NCI-H774 (cell line): ENCODE data around the gene ARVCF.

ENCODE experiments used
- DNase-seq: peaks from one replicate; lab custom pipeline; 2025; lab: John Stamatoyannopoulos, UW

Gene ARVCF

DNA sequence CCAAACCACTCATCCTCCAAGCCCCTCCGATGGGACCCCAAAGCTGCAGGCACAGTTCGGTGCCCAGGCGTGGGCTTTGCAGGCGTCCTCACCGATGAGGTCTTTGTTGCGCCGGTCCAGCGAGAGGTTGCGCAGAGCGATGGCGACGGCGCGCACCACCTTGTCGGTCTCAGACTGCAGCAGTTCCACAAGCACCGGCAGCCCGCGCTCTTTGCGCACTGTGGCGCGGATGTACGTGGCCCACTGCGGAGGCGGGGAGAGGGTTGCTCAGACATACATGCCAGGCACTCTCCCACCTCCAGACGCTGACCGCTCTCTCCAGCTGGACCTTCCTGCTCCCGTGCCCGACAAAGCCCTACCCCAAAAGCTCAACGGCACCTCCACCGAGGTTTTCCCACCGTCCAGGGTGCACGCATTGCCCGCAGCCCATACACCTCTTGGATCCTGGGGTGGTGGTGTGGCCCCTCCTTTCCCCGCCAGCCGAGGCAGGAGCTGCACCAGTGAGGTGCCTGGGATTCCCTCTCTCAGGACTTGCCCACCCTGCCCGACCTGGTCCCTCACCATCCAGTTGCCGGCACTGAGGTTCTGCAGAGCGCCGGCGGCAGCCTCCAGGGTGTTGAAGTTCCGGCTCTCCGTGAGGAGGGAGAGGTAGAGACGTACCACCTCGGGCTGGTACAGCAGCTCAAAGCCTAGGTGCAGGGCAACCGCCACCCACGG lies 42.9 kb downstream of the ARVCF start:
- no peak for DNase-seq

DNA sequence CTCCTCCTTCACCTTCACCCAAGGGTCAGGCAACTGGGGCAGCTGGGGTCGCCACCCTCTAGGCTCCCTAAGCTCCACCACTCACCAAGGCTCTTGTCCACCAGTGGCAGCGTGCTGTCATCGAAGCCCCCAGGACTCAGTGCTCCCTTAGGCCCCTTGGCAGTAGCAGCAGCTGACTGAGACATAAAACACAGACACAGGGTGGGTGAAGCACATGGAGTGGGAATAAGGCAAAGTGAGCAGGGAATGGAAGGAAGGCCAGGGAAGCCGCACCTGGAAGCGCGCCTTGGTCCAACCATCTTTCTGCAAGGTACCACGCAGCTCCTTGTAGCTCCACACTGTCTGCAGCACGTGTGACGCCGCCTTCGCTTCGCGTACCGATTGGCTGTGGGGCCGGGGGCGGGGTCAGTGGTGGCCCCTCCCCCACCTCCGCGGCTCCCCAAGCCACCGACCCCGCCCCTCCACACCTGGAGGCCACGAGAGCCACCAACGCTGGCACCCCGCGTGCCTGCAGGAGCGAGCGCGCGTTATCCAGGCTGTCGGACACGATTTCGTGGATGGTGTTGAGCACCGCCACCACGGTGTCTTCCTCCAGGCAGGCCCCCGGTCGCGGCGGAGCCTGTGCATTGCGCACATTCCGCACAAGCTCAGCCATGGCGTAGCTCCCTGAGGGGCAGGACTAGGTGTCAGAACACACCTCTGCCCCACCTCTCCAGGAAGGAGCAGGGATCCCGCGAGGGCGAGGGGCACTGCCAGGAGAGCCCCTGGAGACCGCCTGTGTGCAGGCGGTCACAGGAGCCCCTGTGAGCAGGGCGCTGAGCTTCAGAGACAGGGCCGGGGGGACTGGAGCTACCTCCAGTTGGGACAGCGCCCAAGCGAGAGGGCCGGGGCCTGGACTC lies 43.7 kb downstream of the ARVCF start:
- no peak for DNase-seq

- no peak for DNase-seq
These were observed 44.4 kb downstream of the ARVCF start for GRCh38 chr22:19972251-19972650.

GRCh38 chr22:19971276-19972124 lies 45.1 kb downstream of the ARVCF start:
- no peak for DNase-seq

DNA sequence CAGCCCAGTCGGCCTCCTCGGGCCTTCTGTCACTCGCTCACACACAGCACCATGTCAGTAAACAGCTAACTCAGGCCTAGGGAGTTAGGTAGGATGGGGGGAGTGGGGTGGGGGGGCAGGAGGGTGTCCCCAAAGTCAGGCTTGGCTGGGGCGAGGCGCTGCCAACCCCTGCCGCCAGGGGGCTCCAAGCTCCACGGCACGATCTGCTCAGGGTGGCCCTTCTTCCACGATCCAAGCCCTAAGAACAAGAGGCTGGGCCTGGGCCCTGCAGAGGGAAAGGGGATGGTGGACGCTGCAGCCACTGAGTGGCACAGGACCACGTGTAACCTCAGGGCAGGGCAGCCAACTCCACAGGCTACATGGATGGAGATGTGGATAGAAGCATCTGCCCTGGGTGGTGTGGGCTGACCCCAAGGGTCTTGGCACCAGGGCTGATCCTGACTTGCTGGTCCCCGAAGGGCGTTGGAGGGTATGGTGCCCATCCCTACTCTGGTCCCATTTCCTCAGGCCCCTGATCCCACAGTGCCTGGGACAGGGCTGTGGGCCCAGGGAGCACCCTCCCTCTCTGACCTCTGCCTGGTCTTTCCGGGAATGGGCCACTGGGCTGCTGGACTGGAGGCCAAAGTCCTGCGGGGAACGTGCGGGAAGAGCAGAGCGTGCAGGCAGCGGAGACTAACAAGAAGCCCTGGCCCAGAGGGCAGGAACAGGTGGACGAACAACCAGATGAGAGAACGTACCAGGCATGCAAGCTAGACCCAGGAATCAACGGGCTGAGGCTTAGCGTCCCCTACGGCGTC lies 45.9 kb downstream of the ARVCF start:
- no peak for DNase-seq

GRCh38 chr22:19970031-19970478 lies 46.6 kb downstream of the ARVCF start:
- DNase-seq = no peak

- no peak for DNase-seq
These were observed 47.3 kb downstream of the ARVCF start for GRCh38 chr22:19969141-19969928.

GRCh38 chr22:19968450-19968891 lies 48.2 kb downstream of the ARVCF start:
- DNase-seq = no peak

DNA sequence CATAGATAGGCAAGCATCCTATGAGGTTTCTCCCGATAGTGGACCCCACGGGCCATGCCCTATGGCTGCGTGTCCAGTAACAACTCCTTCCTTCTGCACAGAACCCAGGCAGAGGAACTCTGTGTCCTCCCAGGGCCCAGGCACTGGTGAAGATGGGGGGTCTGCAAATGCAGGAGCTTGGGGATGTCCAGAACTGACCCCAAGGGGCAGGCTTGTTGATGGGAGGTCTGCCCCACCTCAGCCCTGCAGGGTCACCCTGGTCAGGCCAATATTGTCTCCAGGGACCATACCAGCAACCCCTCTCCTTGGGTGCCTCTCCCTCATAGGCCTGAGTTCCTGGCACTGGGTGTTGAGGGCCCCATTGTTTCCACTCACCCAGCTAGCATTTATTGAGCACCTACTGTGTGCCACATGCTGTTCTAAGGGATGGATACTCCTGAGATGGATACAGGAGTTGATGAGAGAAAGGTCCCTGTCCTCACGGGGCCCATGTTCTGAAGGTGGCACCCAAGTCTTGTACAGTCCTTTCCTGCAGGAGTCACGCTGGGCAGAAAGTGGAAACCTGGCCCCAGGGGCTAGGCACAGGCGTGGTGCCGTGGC lies 48.7 kb downstream of the ARVCF start:
- DNase-seq = no peak

- no peak for DNase-seq
These were observed 49.5 kb downstream of the ARVCF start for GRCh38 chr22:19966908-19967750.

GRCh38 chr22:19965771-19966709 lies 50.6 kb downstream of the ARVCF start:
- no peak for DNase-seq

DNA sequence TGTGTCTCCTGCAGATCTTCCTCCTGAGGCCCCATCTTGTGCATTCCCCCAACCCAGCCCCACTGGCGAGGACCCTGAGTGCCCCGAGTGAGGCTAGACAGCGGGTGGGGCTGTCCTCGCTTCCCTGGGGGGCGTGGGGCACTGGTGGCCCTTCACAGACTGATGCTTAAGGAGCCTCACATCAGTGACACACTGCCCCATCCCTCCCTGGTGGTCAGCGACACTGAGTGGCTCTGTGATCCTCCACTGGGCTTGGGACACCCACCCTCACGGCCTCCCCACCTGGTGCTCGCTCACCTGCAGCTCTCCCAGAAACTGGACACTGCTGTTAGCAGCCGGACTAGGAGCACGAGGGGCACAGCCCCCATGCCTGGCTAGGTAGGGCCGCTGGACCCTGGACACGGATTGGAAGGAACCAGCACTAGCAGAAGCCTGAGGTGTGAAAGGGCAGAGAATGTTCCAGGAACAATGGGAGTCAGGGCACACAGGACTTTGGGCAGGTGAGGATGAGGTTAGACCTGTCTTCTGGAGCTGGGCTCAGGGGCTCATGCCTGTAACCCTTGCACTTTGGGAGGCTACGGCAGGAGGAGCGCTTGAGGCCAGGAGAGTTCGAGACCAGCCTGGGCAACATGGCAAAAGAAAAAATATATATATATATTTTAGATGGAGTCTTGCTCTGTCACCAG lies 51.8 kb downstream of the ARVCF start:
- no peak for DNase-seq

GRCh38 chr22:19963863-19964642 lies 52.6 kb downstream of the ARVCF start:
- DNase-seq = no peak

GRCh38 chr22:19962909-19963806 lies 53.5 kb downstream of the ARVCF start:
- DNase-seq = no peak

GRCh38 chr22:19962246-19962908 lies 54.2 kb downstream of the ARVCF start:
- peak; percentile 69 for DNase-seq
